NOMO-1 (cell line): ENCODE results near the gene NSF.
A peak's percentile ranks its signal among the peaks of the same experiment; 100 is the strongest.
"Not testable (repeated sequence)": the region's sequence is repeated elsewhere in the genome, so short reads cannot be mapped to it uniquely, and the experiment has no call there.

ENCODE experiments used
- DNase-seq, 2 experiments: peaks; one replicate each; lab custom pipeline; 2025; ENCODE audit not compliant: unreplicated experiment in 2 of 2; lab: John Stamatoyannopoulos, UW

NSF gene

GRCh38 chr17:46751425-46751824 lies 161.0 kb downstream of the NSF start:
- no peak for DNase-seq

- no peak for DNase-seq
These were observed 163.3 kb downstream of the NSF start for GRCh38 chr17:46753776-46754175.

GRCh38 chr17:46756081-46756735 lies 165.7 kb downstream of the NSF start:
- DNase-seq, result no peak

GRCh38 chr17:46756861-46757260 lies 166.4 kb downstream of the NSF start:
- DNase-seq, result no peak

GRCh38 chr17:46757588-46757987 lies 167.1 kb downstream of the NSF start:
- DNase-seq, result not testable (repeated sequence)

- DNase-seq, result no peak
These were observed 168.1 kb downstream of the NSF start for GRCh38 chr17:46758614-46759013.

GRCh38 chr17:46759141-46759540 lies 168.7 kb downstream of the NSF start:
- no peak for DNase-seq

- no peak for DNase-seq
These were observed 172.9 kb downstream of the NSF start for GRCh38 chr17:46763416-46763815.

GRCh38 chr17:46764000-46764708 lies 173.7 kb downstream of the NSF start:
- no peak for DNase-seq

- DNase-seq, result no peak
These were observed 174.4 kb downstream of the NSF start for GRCh38 chr17:46764709-46765401.

GRCh38 chr17:46765453-46765852 lies 175.0 kb downstream of the NSF start:
- no peak for DNase-seq

- no peak for DNase-seq
These were observed 176.3 kb downstream of the NSF start for GRCh38 chr17:46766493-46767491.

GRCh38 chr17:46768540-46768870 lies 178.0 kb downstream of the NSF start:
- no peak for DNase-seq

GRCh38 chr17:46768896-46769295 lies 178.4 kb downstream of the NSF start:
- not testable (repeated sequence) for DNase-seq

GRCh38 chr17:46769531-46770438 lies 179.3 kb downstream of the NSF start:
- no peak for DNase-seq

GRCh38 chr17:46770439-46770817 lies 180.0 kb downstream of the NSF start:
- no peak for DNase-seq

GRCh38 chr17:46770818-46771560 lies 180.5 kb downstream of the NSF start:
- DNase-seq, result peak; percentile 18 to 25

GRCh38 chr17:46771561-46772474 lies 181.3 kb downstream of the NSF start:
- peak in 1 of 2 experiments; percentile 14 for DNase-seq
